CD8-positive, alpha-beta memory T cell (primary cell): Measurements from ENCODE around the gene BBS9. TPM values are rescaled to one million over a fixed set of nuclear protein-coding genes. Genes with fewer than 3 reads are reported as not detected.
A peak's percentile ranks its signal among the peaks of the same experiment; 100 is the strongest.

Experiments
- CTCF ChIA-PET: fragments of 350-600 bp; sonication (Branson Sonifier 250); formaldehyde crosslinking; loops from one replicate; lab custom pipeline; 2021; ENCODE audit warnings: antibody characterized with exemption; lab: Charles Lee
- POLR2A ChIA-PET: fragments of 350-600 bp; sonication (Branson Sonifier 250); formaldehyde crosslinking; loops from one replicate; lab custom pipeline; 2021; ENCODE audit warnings: antibody characterized with exemption; lab: Charles Lee
- DNase-seq, 5 donors: peaks; one replicate each; pipeline versions ENCODE4 v3.0.0 to v3.0.0-alpha.2; 2020 to 2022; ENCODE audit warnings: mixed read lengths in 1 of 5
- H3K27ac ChIP-seq: one replicate; pipeline ENCODE4 v1.7.0; 2013; ENCODE audit warnings: low read depth, mild to moderate bottlenecking, low read length, moderate library complexity
- H3K27me3 ChIP-seq: 2 replicates; pipeline ENCODE4 v1.7.0; 2013; ENCODE audit warnings: low read length, mild to moderate bottlenecking; ENCODE audit not compliant: insufficient read depth, poor library complexity, severe bottlenecking
- H3K36me3 ChIP-seq: 2 replicates; pipeline ENCODE4 v1.7.0; 2013; ENCODE audit warnings: mild to moderate bottlenecking, low read length, moderate library complexity; ENCODE audit not compliant: insufficient read depth
- H3K4me1 ChIP-seq: 2 replicates; pipeline ENCODE4 v1.7.0; 2013; ENCODE audit warnings: mild to moderate bottlenecking, low read length, moderate library complexity; ENCODE audit not compliant: insufficient read depth
- H3K4me3 ChIP-seq: 2 replicates; pipeline ENCODE4 v1.7.0; 2013; ENCODE audit warnings: mild to moderate bottlenecking, low read length
- H3K9me3 ChIP-seq: 2 replicates; pipeline ENCODE4 v1.7.0; 2013; ENCODE audit warnings: mild to moderate bottlenecking, low read length
- H3K27ac Mint-ChIP-seq, 8 donors: one replicate each; pipeline ENCODE4 v1.8.0; 2020 to 2021; ENCODE audit warnings: mixed read lengths in 8 of 8, mild to moderate bottlenecking in 6 of 8, inconsistent platforms in 3 of 8, moderate library complexity in 3 of 8
- H3K27me3 Mint-ChIP-seq, 2 donors: one replicate each; pipeline ENCODE4 v1.8.0; 2020 to 2021; ENCODE audit warnings: mixed read lengths in 2 of 2, mild to moderate bottlenecking in 1 of 2, moderate library complexity in 1 of 2
- H3K36me3 Mint-ChIP-seq, 3 donors: one replicate each; pipeline ENCODE4 v1.8.0; 2020 to 2021; ENCODE audit warnings: mixed read lengths in 3 of 3, inconsistent platforms in 1 of 3, mild to moderate bottlenecking in 1 of 3
- H3K4me1 Mint-ChIP-seq, 3 donors: one replicate each; pipeline ENCODE4 v1.8.0; 2020 to 2021; ENCODE audit warnings: mixed read lengths in 3 of 3, inconsistent platforms in 1 of 3, mild to moderate bottlenecking in 1 of 3
- H3K4me3 Mint-ChIP-seq, 7 donors: one replicate each; pipeline ENCODE4 v1.8.0; 2020 to 2021; ENCODE audit warnings: mixed read lengths in 7 of 7, mild to moderate bottlenecking in 6 of 7, moderate library complexity in 4 of 7, inconsistent platforms in 2 of 7
- H3K9me3 Mint-ChIP-seq, 5 donors: one replicate each; pipeline ENCODE4 v1.8.0; 2020 to 2022; ENCODE audit warnings: mixed read lengths in 5 of 5, mild to moderate bottlenecking in 3 of 5, moderate library complexity in 2 of 5, inconsistent platforms in 1 of 5
- polyA plus RNA-seq: library from polyadenylated mRNA; unstranded; fragments of 300-500 nt; fragmentation: Illumina TruSeq; gene quantifications from one replicate; pipeline ENCODE4 v1.2.3, GENCODE V29; 2021
- total RNA-seq, 2 experiments: library from RNA; stranded (reverse); gene quantifications; one replicate each; pipeline ENCODE4 v1.2.3, GENCODE V29; 2021

BBS9 gene
- total and polyA plus RNA-seq, 3 experiments from 2014 or later = 10.0 to 14.6 (median 11.1) TPM

DNA sequence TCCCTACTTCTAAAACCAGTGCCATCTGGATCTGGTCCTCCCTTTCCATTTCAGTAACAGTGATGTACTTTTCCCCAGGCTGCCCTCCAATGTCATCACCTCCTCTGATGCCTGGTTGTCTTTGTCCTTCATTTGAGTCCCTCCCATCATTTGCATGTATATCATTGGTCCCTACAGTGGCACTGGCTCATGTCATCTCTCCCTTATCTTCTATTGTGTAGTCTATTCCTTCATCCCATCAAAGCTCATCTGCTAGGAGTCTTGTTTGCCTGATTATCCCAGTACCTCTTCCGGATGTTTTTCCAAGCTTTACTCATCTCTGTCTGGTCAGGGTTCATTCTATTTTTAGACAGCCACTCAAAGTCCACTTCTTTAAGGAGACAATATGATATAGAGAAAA lies 483.1 kb downstream of the BBS9 start:
- Mint-ChIP-seq H3K36me3 (peaks cover 9 to 70% (median 14%) of the 10 kb centered on the region in 3 donors), H3K4me3 (no peak overlapping the region), H3K27ac (no peak overlapping the region), H3K9me3 (peaks cover 1 to 20% (median 6%) of the 10 kb centered on the region in 5 donors), H3K27me3 (no peaks in the 10 kb centered on the region), H3K4me1 (no peaks in the 10 kb centered on the region)
- CTCF ChIA-PET = no interaction called here
- no peak for DNase-seq
- H3K36me3 ChIP-seq = no peaks in the 10 kb centered on the region
- no peak overlapping the region for H3K27ac ChIP-seq
- H3K4me1 ChIP-seq = no peaks in the 10 kb centered on the region
- no peak overlapping the region for H3K4me3 ChIP-seq
- POLR2A ChIA-PET = no interaction called here
- H3K9me3 ChIP-seq = no peaks in the 10 kb centered on the region
- no peaks in the 10 kb centered on the region for H3K27me3 ChIP-seq

- DNase-seq = no peak
Measured at GRCh38 chr7:33614357-33615117, 485.2 kb downstream of the BBS9 start.

DNA sequence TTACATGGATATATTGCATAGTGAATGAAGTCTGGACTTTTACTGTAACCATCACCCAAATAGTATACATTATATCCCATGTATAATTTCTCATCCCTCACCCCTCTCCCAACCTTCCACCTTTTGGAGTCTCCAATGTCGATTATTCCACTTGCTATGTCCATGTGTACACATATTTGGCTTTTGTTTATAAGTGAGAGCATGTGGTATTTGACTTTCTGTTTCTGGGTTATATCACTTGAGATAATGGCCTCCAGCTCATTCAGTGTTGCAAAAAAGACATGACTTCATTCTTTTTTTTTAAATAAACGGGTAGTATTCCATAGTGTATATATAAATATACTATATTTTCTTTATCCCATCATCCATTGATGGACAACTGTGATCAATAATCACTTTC lies 487.4 kb downstream of the BBS9 start:
- Histone ChIP-seq H3K4me1 (no peaks in the 10 kb centered on the region), H3K4me3 (no peak overlapping the region), H3K27me3 (no peaks in the 10 kb centered on the region), H3K27ac (no peak overlapping the region), H3K36me3 (no peaks in the 10 kb centered on the region), H3K9me3 (no peaks in the 10 kb centered on the region)
- CTCF ChIA-PET = no interaction called here
- Mint-ChIP-seq H3K27ac (no peak overlapping the region), H3K9me3 (peaks cover 14 to 33% (median 21%) of the 10 kb centered on the region in 5 donors), H3K4me3 (no peak overlapping the region), H3K4me1 (no peaks in the 10 kb centered on the region), H3K36me3 (peaks cover 0 to 67% (median 9%) of the 10 kb centered on the region in 3 donors), H3K27me3 (no peaks in the 10 kb centered on the region)
- no peak for DNase-seq
- POLR2A ChIA-PET = no interaction called here

More at GRCh38 chr7:33614357-33615117, 485.2 kb downstream of the BBS9 start:
- Mint-ChIP-seq H3K27me3 (no peaks in the 10 kb centered on the region), H3K4me1 (no peaks in the 10 kb centered on the region), H3K36me3 (peaks cover 3 to 63% (median 12%) of the 10 kb centered on the region in 3 donors), H3K4me3 (no peak overlapping the region), H3K9me3 (peaks cover 5 to 22% (median 10%) of the 10 kb centered on the region in 5 donors), H3K27ac (no peak overlapping the region)
- ChIA-PET POLR2A (no interaction called here), CTCF (no interaction called here)
- Histone ChIP-seq H3K36me3 (no peaks in the 10 kb centered on the region), H3K27me3 (no peaks in the 10 kb centered on the region), H3K4me3 (no peak overlapping the region), H3K4me1 (no peaks in the 10 kb centered on the region), H3K27ac (no peak overlapping the region), H3K9me3 (no peaks in the 10 kb centered on the region)

DNA sequence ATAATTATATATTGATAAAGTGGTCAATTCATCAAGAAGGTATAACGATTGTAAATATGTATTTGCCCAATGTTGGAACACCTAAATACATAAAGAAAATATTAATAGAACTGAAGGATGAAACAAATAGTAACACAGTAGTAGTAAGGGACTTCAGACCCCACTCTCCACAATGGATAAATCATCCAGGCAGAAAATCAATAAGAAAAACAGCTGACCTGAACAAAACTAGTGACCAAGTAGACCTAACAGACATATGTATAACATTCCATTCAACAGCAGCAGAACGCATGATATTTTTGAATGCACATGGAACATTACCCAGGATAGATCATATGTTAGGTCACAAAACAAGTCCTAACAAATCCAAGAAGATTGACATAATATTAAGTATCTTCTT lies 489.9 kb downstream of the BBS9 start:
- Mint-ChIP-seq H3K27ac (no peak overlapping the region), H3K4me3 (no peak overlapping the region), H3K36me3 (peaks cover 0 to 43% (median 3%) of the 10 kb centered on the region in 3 donors), H3K9me3 (peaks cover 14 to 29% (median 21%) of the 10 kb centered on the region in 5 donors), H3K27me3 (no peaks in the 10 kb centered on the region), H3K4me1 (no peaks in the 10 kb centered on the region)
- CTCF ChIA-PET = no interaction called here
- Histone ChIP-seq H3K4me3 (no peak overlapping the region), H3K4me1 (no peaks in the 10 kb centered on the region), H3K27me3 (no peaks in the 10 kb centered on the region), H3K9me3 (no peaks in the 10 kb centered on the region), H3K36me3 (no peaks in the 10 kb centered on the region), H3K27ac (no peak overlapping the region)
- POLR2A ChIA-PET = no interaction called here
- no peak for DNase-seq

DNA sequence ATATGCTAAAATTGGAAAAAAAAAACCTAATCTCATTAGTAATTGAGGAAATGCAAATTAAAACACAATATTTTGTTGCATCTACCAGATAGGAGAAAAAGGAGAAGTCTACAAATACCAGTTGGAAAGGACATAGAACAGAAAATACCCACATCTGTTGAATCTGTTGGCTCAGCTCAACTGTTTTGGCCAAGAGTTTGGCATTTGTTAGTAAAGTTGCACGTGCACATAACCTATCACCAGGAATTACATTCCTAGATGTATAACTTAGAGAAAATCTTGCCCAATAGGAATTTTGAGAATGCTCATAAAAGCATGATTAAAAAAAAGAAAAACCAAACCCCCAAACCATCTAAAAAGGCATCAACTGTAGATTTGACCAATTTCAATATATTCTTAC lies 493.9 kb downstream of the BBS9 start:
- Histone ChIP-seq H3K27ac (no peak overlapping the region), H3K36me3 (no peaks in the 10 kb centered on the region), H3K9me3 (no peaks in the 10 kb centered on the region), H3K4me1 (no peaks in the 10 kb centered on the region), H3K27me3 (no peaks in the 10 kb centered on the region), H3K4me3 (no peak overlapping the region)
- Mint-ChIP-seq H3K4me1 (no peaks in the 10 kb centered on the region), H3K36me3 (peaks cover 0 to 27% (median 2%) of the 10 kb centered on the region in 3 donors), H3K27me3 (peaks cover 0 to 1% of the 10 kb centered on the region in 2 donors), H3K9me3 (peaks cover 11 to 36% (median 26%) of the 10 kb centered on the region in 5 donors), H3K27ac (no peak overlapping the region), H3K4me3 (no peak overlapping the region)
- ChIA-PET CTCF (no interaction called here), POLR2A (no interaction called here)
- DNase-seq = no peak

GRCh38 chr7:33624215-33624614 lies 494.9 kb downstream of the BBS9 start:
- DNase-seq = no peak
- no peaks in the 10 kb centered on the region for H3K9me3 ChIP-seq
- H3K27ac ChIP-seq = no peak overlapping the region
- Mint-ChIP-seq H3K36me3 (peaks cover 0 to 27% (median 0%) of the 10 kb centered on the region in 3 donors), H3K27ac (no peak overlapping the region), H3K9me3 (peaks cover 9 to 34% (median 22%) of the 10 kb centered on the region in 5 donors), H3K27me3 (peaks cover 0 to 1% of the 10 kb centered on the region in 2 donors), H3K4me3 (no peak overlapping the region), H3K4me1 (no peaks in the 10 kb centered on the region)
- H3K36me3 ChIP-seq = no peaks in the 10 kb centered on the region
- POLR2A ChIA-PET = no interaction called here
- CTCF ChIA-PET = no interaction called here
- no peaks in the 10 kb centered on the region for H3K4me1 ChIP-seq
- no peak overlapping the region for H3K4me3 ChIP-seq
- H3K27me3 ChIP-seq = no peaks in the 10 kb centered on the region

DNA sequence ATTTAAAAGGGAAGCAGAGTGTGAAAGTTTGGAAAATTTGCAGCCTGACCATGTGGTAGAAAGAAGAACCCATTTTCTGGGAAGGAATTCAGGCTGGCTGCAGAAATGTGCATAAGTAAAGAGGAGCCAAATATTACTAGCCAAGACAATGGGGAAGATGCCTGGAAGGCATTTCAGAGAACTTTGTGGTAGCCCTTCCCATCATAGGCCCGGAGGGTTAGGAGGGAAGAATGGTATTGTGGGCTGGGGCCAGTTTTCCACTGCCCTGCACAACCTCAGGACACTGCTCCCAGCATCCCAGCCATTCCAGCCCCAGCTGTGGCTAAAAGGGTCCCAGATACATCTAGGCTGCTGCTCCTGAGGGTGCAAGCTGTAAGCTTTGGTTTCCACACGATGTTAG lies 497.5 kb downstream of the BBS9 start:
- H3K9me3 Mint-ChIP-seq = peaks cover 0 to 23% (median 13%) of the 10 kb centered on the region in 5 donors
- Histone ChIP-seq H3K9me3 (no peaks in the 10 kb centered on the region), H3K27ac (no peak overlapping the region), H3K4me1 (no peaks in the 10 kb centered on the region), H3K36me3 (no peaks in the 10 kb centered on the region), H3K27me3 (no peaks in the 10 kb centered on the region), H3K4me3 (no peak overlapping the region)
- H3K4me3 Mint-ChIP-seq = no peak overlapping the region
- peaks cover 0 to 23% (median 2%) of the 10 kb centered on the region in 3 donors for H3K36me3 Mint-ChIP-seq
- DNase-seq = no peak
- CTCF ChIA-PET = no interaction called here
- H3K4me1 Mint-ChIP-seq = no peaks in the 10 kb centered on the region
- peak overlapping the region in 1 of 8 donors; percentile 43 for H3K27ac Mint-ChIP-seq
- POLR2A ChIA-PET = no interaction called here
- peaks cover 0 to 1% of the 10 kb centered on the region in 2 donors for H3K27me3 Mint-ChIP-seq

- ChIA-PET CTCF (no interaction called here), POLR2A (no interaction called here)
- H3K36me3 Mint-ChIP-seq = peaks cover 0 to 23% (median 2%) of the 10 kb centered on the region in 3 donors
- H3K4me3 Mint-ChIP-seq = no peak overlapping the region
- peaks cover 0 to 1% of the 10 kb centered on the region in 2 donors for H3K27me3 Mint-ChIP-seq
- H3K36me3 ChIP-seq = no peaks in the 10 kb centered on the region
- no peak overlapping the region for H3K27ac ChIP-seq
- H3K27ac Mint-ChIP-seq = no peak overlapping the region
- DNase-seq = no peak
- H3K9me3 Mint-ChIP-seq = peaks cover 0 to 20% (median 13%) of the 10 kb centered on the region in 5 donors
- H3K9me3 ChIP-seq = no peaks in the 10 kb centered on the region
- H3K4me1 Mint-ChIP-seq = no peaks in the 10 kb centered on the region
- H3K4me1 ChIP-seq = no peaks in the 10 kb centered on the region
- no peaks in the 10 kb centered on the region for H3K27me3 ChIP-seq
- no peak overlapping the region for H3K4me3 ChIP-seq
Measured at GRCh38 chr7:33627741-33628140, 498.4 kb downstream of the BBS9 start.
